Adipocyte (in vitro differentiated cells): ENCODE data around the gene CHSY1.
"Not testable (repeated sequence)": the region's sequence is repeated elsewhere in the genome, so short reads cannot be mapped to it uniquely, and the experiment has no call there.

ENCODE experiments used
- DNase-seq: peaks from one replicate; pipeline ENCODE4 v3.0.0-alpha.2; 2015; ENCODE audit warnings: low read depth
- H3K27me3 ChIP-seq: replicated peaks from 2 replicates; pipeline ENCODE4 v1.7.0; 2013; ENCODE audit warnings: mild to moderate bottlenecking, low read length, moderate library complexity; ENCODE audit not compliant: control insufficient read depth, insufficient read depth
- H3K36me3 ChIP-seq: 2 replicates; pipeline ENCODE4 v1.7.0; 2013; ENCODE audit warnings: low read length, mild to moderate bottlenecking, moderate library complexity; ENCODE audit not compliant: control insufficient read depth, insufficient read depth, severe bottlenecking
- H3K4me1 ChIP-seq: 2 replicates; pipeline ENCODE4 v1.7.0; 2013; ENCODE audit warnings: mild to moderate bottlenecking, low read length, moderate library complexity; ENCODE audit not compliant: control insufficient read depth, insufficient read depth
- H3K4me3 ChIP-seq: 2 replicates; pipeline ENCODE4 v1.7.0; 2013; ENCODE audit warnings: mild to moderate bottlenecking, low read length, moderate library complexity
- H3K9ac ChIP-seq: 2 replicates; pipeline ENCODE4 v1.7.0; 2013; ENCODE audit warnings: mild to moderate bottlenecking, low read length, moderate library complexity
- H3K9me3 ChIP-seq: 2 replicates; pipeline ENCODE4 v1.7.0; 2013; ENCODE audit warnings: mild to moderate bottlenecking, low read length, moderate library complexity; ENCODE audit not compliant: control insufficient read depth

The CHSY1 gene

GRCh38 chr15:101217446-101217845 is 34.4 kb downstream of the CHSY1 start:
- Histone ChIP-seq H3K9me3 (no peaks in the 10 kb centered on the region), H3K36me3 (no peaks in the 10 kb centered on the region), H3K4me3 (no peak overlapping the region), H3K9ac (no peak overlapping the region), H3K27me3 (no peaks in the 10 kb centered on the region), H3K4me1 (peaks cover 7% of the 10 kb centered on the region)
- no peak for DNase-seq

GRCh38 chr15:101216100-101216499 is 35.7 kb downstream of the CHSY1 start:
- Histone ChIP-seq H3K9ac (no peak overlapping the region), H3K9me3 (no peaks in the 10 kb centered on the region), H3K4me3 (no peak overlapping the region), H3K27me3 (no peaks in the 10 kb centered on the region), H3K4me1 (no peaks in the 10 kb centered on the region), H3K36me3 (no peaks in the 10 kb centered on the region)
- no peak for DNase-seq

- no peak for DNase-seq
- Histone ChIP-seq H3K27me3 (no peaks in the 10 kb centered on the region), H3K4me3 (no peak overlapping the region), H3K36me3 (no peaks in the 10 kb centered on the region), H3K4me1 (peaks cover under 1% of the 10 kb centered on the region), H3K9ac (no peak overlapping the region), H3K9me3 (no peaks in the 10 kb centered on the region)
Measured at GRCh38 chr15:101215681-101216080, 36.2 kb downstream of the CHSY1 start.

GRCh38 chr15:101214435-101215097 is 37.3 kb downstream of the CHSY1 start:
- H3K9ac ChIP-seq, H3K36me3 ChIP-seq, H3K4me3 ChIP-seq, H3K27me3 ChIP-seq, H3K9me3 ChIP-seq, DNase-seq: not testable (repeated sequence)
- H3K4me1 ChIP-seq = peaks cover 11% of the 10 kb centered on the region

GRCh38 chr15:101213570-101213969 is 38.3 kb downstream of the CHSY1 start:
- Histone ChIP-seq H3K9ac (no peak overlapping the region), H3K4me1 (peaks cover 11% of the 10 kb centered on the region), H3K4me3 (no peak overlapping the region), H3K9me3 (no peaks in the 10 kb centered on the region), H3K27me3 (no peaks in the 10 kb centered on the region), H3K36me3 (no peaks in the 10 kb centered on the region)
- DNase-seq = no peak

- Histone ChIP-seq H3K4me3 (no peak overlapping the region), H3K36me3 (no peaks in the 10 kb centered on the region), H3K9ac (no peak overlapping the region), H3K27me3 (no peaks in the 10 kb centered on the region), H3K4me1 (peaks cover 13% of the 10 kb centered on the region), H3K9me3 (no peaks in the 10 kb centered on the region)
- no peak for DNase-seq
Measured at GRCh38 chr15:101213147-101213546, 38.7 kb downstream of the CHSY1 start.

GRCh38 chr15:101211897-101212296 is 40.0 kb downstream of the CHSY1 start:
- Histone ChIP-seq H3K4me3 (no peak overlapping the region), H3K4me1 (peaks cover 19% of the 10 kb centered on the region), H3K27me3 (no peaks in the 10 kb centered on the region), H3K9me3 (no peaks in the 10 kb centered on the region), H3K36me3 (no peaks in the 10 kb centered on the region), H3K9ac (no peak overlapping the region)
- DNase-seq = no peak

- H3K36me3 ChIP-seq = no peaks in the 10 kb centered on the region
- H3K9ac ChIP-seq = no peak overlapping the region
- peaks cover 19% of the 10 kb centered on the region for H3K4me1 ChIP-seq
- no peaks in the 10 kb centered on the region for H3K27me3 ChIP-seq
- no peak overlapping the region for H3K4me3 ChIP-seq
- peak; percentile 35 for DNase-seq
- H3K9me3 ChIP-seq = no peaks in the 10 kb centered on the region
Measured at GRCh38 chr15:101210466-101210865, 41.4 kb downstream of the CHSY1 start.

GRCh38 chr15:101210058-101210457 is 41.8 kb downstream of the CHSY1 start:
- no peaks in the 10 kb centered on the region for H3K36me3 ChIP-seq
- no peaks in the 10 kb centered on the region for H3K27me3 ChIP-seq
- no peak overlapping the region for H3K4me3 ChIP-seq
- H3K4me1 ChIP-seq = peaks cover 23% of the 10 kb centered on the region
- no peaks in the 10 kb centered on the region for H3K9me3 ChIP-seq
- no peak overlapping the region for H3K9ac ChIP-seq
- DNase-seq = no peak

GRCh38 chr15:101209285-101209845 is 42.5 kb downstream of the CHSY1 start:
- no peaks in the 10 kb centered on the region for H3K27me3 ChIP-seq
- DNase-seq = peak; percentile 55
- H3K4me1 ChIP-seq = peaks cover 30% of the 10 kb centered on the region
- no peaks in the 10 kb centered on the region for H3K36me3 ChIP-seq
- no peak overlapping the region for H3K9ac ChIP-seq
- H3K9me3 ChIP-seq = no peaks in the 10 kb centered on the region
- H3K4me3 ChIP-seq = no peak overlapping the region

GRCh38 chr15:101207867-101208288 is 44.0 kb downstream of the CHSY1 start:
- H3K9me3 ChIP-seq = no peaks in the 10 kb centered on the region
- peak overlapping the region; percentile 35 for H3K4me3 ChIP-seq
- H3K9ac ChIP-seq = no peak overlapping the region
- H3K27me3 ChIP-seq = no peaks in the 10 kb centered on the region
- no peaks in the 10 kb centered on the region for H3K36me3 ChIP-seq
- DNase-seq = no peak
- peaks cover 30% of the 10 kb centered on the region for H3K4me1 ChIP-seq

- Histone ChIP-seq H3K4me1 (peaks cover 38% of the 10 kb centered on the region), H3K4me3 (no peak overlapping the region), H3K9ac (no peak overlapping the region), H3K27me3 (no peaks in the 10 kb centered on the region), H3K36me3 (no peaks in the 10 kb centered on the region), H3K9me3 (no peaks in the 10 kb centered on the region)
- DNase-seq = no peak
Measured at GRCh38 chr15:101206176-101206591, 45.7 kb downstream of the CHSY1 start.
